HEK293 (cell line): ENCODE measurements around the gene LIME1.

Source experiments
- BCL6B ChIP-seq: fragments of 450-650 bp; formaldehyde crosslinking; IDR thresholded peaks from 2 replicates; pipeline ENCODE4 v1.5.1; 2017; ENCODE audit warnings: missing biosample characterization, missing genetic modification characterization
- CTCF ChIP-seq: fragments of 450-650 bp; formaldehyde crosslinking; IDR thresholded peaks from 2 replicates; pipeline ENCODE4 v1.5.1; 2016; ENCODE audit warnings: missing biosample characterization, missing genetic modification characterization
- GLI4 ChIP-seq: fragments of 450-650 bp; formaldehyde crosslinking; IDR thresholded peaks from 2 replicates; pipeline ENCODE4 v1.5.1; 2016; ENCODE audit warnings: missing biosample characterization, missing genetic modification characterization
- OVOL3 ChIP-seq: fragments of 450-650 bp; formaldehyde crosslinking; IDR thresholded peaks from 2 replicates; pipeline ENCODE4 v1.5.1; 2016; ENCODE audit warnings: missing biosample characterization, missing genetic modification characterization
- RBAK ChIP-seq: fragments of 450-650 bp; formaldehyde crosslinking; IDR thresholded peaks from 2 replicates; pipeline ENCODE4 v1.5.1; 2016; ENCODE audit warnings: missing biosample characterization, missing genetic modification characterization
- REPIN1 ChIP-seq: fragments of 450-650 bp; formaldehyde crosslinking; IDR thresholded peaks from 2 replicates; pipeline ENCODE4 v1.5.1; 2017; ENCODE audit warnings: missing biosample characterization, missing genetic modification characterization, low read depth
- WT1 ChIP-seq: fragments of 450-650 bp; formaldehyde crosslinking; IDR thresholded peaks from 2 replicates; pipeline ENCODE4 v1.5.1; 2016; ENCODE audit warnings: missing biosample characterization, missing genetic modification characterization
- ZBTB10 ChIP-seq: fragments of 450-650 bp; formaldehyde crosslinking; IDR thresholded peaks from 2 replicates; pipeline ENCODE4 v1.5.1; 2016; ENCODE audit warnings: missing biosample characterization, missing genetic modification characterization
- ZBTB20 ChIP-seq: fragments of 450-650 bp; formaldehyde crosslinking; IDR thresholded peaks from 2 replicates; pipeline ENCODE4 v1.5.1; 2016; ENCODE audit warnings: missing biosample characterization, missing genetic modification characterization
- ZFP69B ChIP-seq: fragments of 450-650 bp; formaldehyde crosslinking; IDR thresholded peaks from 2 replicates; pipeline ENCODE4 v1.5.1; 2016; ENCODE audit warnings: missing biosample characterization, missing genetic modification characterization
- ZNF10 ChIP-seq: fragments of 450-650 bp; formaldehyde crosslinking; IDR thresholded peaks from 2 replicates; pipeline ENCODE4 v1.5.1; 2017; ENCODE audit warnings: missing biosample characterization, missing genetic modification characterization
- ZNF112 ChIP-seq: fragments of 450-650 bp; formaldehyde crosslinking; IDR thresholded peaks from 2 replicates; pipeline ENCODE4 v1.5.0; 2017; ENCODE audit warnings: missing biosample characterization, missing genetic modification characterization
- ZNF121 ChIP-seq: fragments of 450-650 bp; formaldehyde crosslinking; IDR thresholded peaks from 2 replicates; pipeline ENCODE4 v1.5.1; 2016; ENCODE audit warnings: missing biosample characterization, missing genetic modification characterization
- ZNF155 ChIP-seq: fragments of 450-650 bp; formaldehyde crosslinking; IDR thresholded peaks from 2 replicates; pipeline ENCODE4 v1.5.1; 2016; ENCODE audit warnings: missing biosample characterization, missing genetic modification characterization
- ZNF16 ChIP-seq: fragments of 450-650 bp; formaldehyde crosslinking; IDR thresholded peaks from 2 replicates; pipeline ENCODE4 v1.5.1; 2016; ENCODE audit warnings: low read depth, missing biosample characterization, missing genetic modification characterization
- ZNF174 ChIP-seq: fragments of 450-650 bp; formaldehyde crosslinking; IDR thresholded peaks from 2 replicates; pipeline ENCODE4 v1.5.0; 2017; ENCODE audit warnings: missing biosample characterization, mild to moderate bottlenecking, missing genetic modification characterization
- ZNF214 ChIP-seq: fragments of 450-650 bp; formaldehyde crosslinking; IDR thresholded peaks from 2 replicates; pipeline ENCODE4 v1.5.1; 2017; ENCODE audit warnings: missing biosample characterization, mild to moderate bottlenecking, missing genetic modification characterization, borderline replicate concordance
- ZNF366 ChIP-seq: fragments of 450-650 bp; formaldehyde crosslinking; conservative IDR thresholded peaks from 2 replicates; pipeline ENCODE4 v1.5.1; 2016; ENCODE audit warnings: missing biosample characterization, missing genetic modification characterization
- ZNF501 ChIP-seq: fragments of 450-650 bp; formaldehyde crosslinking; IDR thresholded peaks from 2 replicates; pipeline ENCODE4 v1.5.1; 2016; ENCODE audit warnings: missing biosample characterization, missing genetic modification characterization
- ZNF555 ChIP-seq: fragments of 450-650 bp; formaldehyde crosslinking; conservative IDR thresholded peaks from 2 replicates; pipeline ENCODE4 v1.5.1; 2017; ENCODE audit warnings: missing biosample characterization, mild to moderate bottlenecking, missing genetic modification characterization, inconsistent platforms
- ZNF623 ChIP-seq: fragments of 450-650 bp; formaldehyde crosslinking; IDR thresholded peaks from 2 replicates; pipeline ENCODE4 v1.5.1; 2016; ENCODE audit warnings: missing biosample characterization, missing genetic modification characterization
- ZNF629 ChIP-seq: fragments of 450-650 bp; formaldehyde crosslinking; IDR thresholded peaks from 2 replicates; pipeline ENCODE4 v1.5.1; 2017; ENCODE audit warnings: missing biosample characterization, missing genetic modification characterization
- ZNF830 ChIP-seq: fragments of 450-650 bp; IDR thresholded peaks from 2 replicates; pipeline ENCODE4 v1.5.0; 2018; ENCODE audit warnings: missing biosample characterization, missing genetic modification characterization, low read depth, mild to moderate bottlenecking, moderate library complexity
- ZNF837 ChIP-seq: fragments of 450-650 bp; formaldehyde crosslinking; IDR thresholded peaks from 2 replicates; pipeline ENCODE4 v1.5.1; 2016; ENCODE audit warnings: missing biosample characterization, missing genetic modification characterization
- ZSCAN23 ChIP-seq: fragments of 450-650 bp; formaldehyde crosslinking; IDR thresholded peaks from 2 replicates; pipeline ENCODE4 v1.5.1; 2016; ENCODE audit warnings: missing biosample characterization, missing genetic modification characterization
- TF ChIP-seq, protein P1 (sequence below): fragments of 450-650 bp; formaldehyde crosslinking; IDR thresholded peaks from 2 replicates; pipeline ENCODE4 v1.5.1; 2016; ENCODE audit warnings: missing biosample characterization, missing genetic modification characterization
- TF ChIP-seq, protein P2 (sequence below): fragments of 450-650 bp; formaldehyde crosslinking; IDR thresholded peaks from 2 replicates; pipeline ENCODE4 v1.5.1; 2016; ENCODE audit warnings: missing biosample characterization, missing genetic modification characterization

Gene LIME1

DNA sequence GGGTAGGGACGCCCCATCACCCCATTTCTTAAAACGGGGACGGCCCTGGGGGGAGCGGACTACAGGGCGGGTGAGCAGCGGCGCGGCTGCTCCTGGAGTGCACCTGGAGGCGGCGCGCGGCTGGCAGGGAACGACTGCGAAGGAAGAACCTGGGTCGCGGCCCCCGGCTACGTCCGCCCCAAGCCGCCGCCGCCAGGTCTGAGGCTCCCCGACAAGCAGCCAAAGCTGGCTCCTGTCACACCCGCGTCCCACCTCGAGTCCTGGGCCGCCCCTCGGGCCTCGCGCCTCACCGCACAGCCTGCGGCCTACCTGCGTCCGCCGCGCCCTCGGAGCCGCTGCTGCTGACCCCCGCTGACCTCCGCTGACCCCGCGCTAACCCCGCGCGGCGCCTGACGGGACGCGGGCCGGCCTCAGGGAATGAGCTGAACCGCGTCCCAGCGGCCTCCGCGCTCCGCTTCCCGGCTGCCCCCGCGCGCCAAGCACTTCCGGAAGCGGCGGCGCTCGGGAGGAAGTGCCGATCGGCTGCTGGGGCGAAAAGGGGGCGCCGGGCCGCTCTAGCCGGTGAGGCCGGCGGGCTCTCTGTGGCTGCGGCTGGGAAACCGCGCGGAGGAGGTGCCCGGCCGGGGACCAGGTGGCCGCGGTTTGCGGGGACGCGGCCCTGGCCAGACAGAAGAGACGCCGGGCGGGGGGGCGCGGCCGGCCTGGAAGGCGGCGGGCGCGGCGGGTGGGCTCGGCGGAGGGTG lies 28.7 kb upstream of the LIME1 start, which contains the start of the genes ARFRP1 and ZGPAT (continued):
- TF ChIP-seq ZNF155 (tag by site-specific recombination) (no peak), ZNF555 (tag by site-specific recombination) (no peak), ZNF629 (no peak), ZBTB20 (tag by site-specific recombination) (peak; percentile 46; the same call in 1 of the 2 replicates), RBAK (tag by site-specific recombination) (no peak), ZBTB10 (peak; percentile 57; the same call in 1 of the 2 replicates), REPIN1 (tag by site-specific recombination) (peak; percentile 70; the same call in 1 of the 2 replicates), ZNF830 (tag by site-specific recombination) (no peak), ZFP69B (no peak; the same call in 1 of the 2 replicates), ZNF501 (tag by site-specific recombination) (no peak), OVOL3 (tag by site-specific recombination) (no peak), ZNF623 (tag by site-specific recombination) (no peak), CTCF (tag by site-specific recombination) (no peak), WT1 (no peak; the same call in 1 of the 2 replicates), ZSCAN23 (tag by site-specific recombination) (no peak), ZNF174 (tag by site-specific recombination) (no peak), ZNF366 (tag by site-specific recombination) (no peak), ZNF16 (tag by site-specific recombination) (no peak), GLI4 (tag by site-specific recombination) (no peak), ZNF214 (tag by site-specific recombination) (no peak), ZNF112 (tag by site-specific recombination) (no peak), ZNF837 (tag by site-specific recombination) (0 out of 2 replicates have a peak, but pooled peaks have one; percentile 55), BCL6B (no peak), ZNF121 (tag by site-specific recombination) (0 out of 2 replicates have a peak, but pooled peaks have one; percentile 44), ZNF10 (tag by site-specific recombination) (no peak)
- TF ChIP-seq, protein P1, sequence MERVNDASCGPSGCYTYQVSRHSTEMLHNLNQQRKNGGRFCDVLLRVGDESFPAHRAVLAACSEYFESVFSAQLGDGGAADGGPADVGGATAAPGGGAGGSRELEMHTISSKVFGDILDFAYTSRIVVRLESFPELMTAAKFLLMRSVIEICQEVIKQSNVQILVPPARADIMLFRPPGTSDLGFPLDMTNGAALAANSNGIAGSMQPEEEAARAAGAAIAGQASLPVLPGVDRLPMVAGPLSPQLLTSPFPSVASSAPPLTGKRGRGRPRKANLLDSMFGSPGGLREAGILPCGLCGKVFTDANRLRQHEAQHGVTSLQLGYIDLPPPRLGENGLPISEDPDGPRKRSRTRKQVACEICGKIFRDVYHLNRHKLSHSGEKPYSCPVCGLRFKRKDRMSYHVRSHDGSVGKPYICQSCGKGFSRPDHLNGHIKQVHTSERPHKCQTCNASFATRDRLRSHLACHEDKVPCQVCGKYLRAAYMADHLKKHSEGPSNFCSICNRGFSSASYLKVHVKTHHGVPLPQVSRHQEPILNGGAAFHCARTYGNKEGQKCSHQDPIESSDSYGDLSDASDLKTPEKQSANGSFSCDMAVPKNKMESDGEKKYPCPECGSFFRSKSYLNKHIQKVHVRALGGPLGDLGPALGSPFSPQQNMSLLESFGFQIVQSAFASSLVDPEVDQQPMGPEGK (tag by site-specific recombination) = peak; percentile 40; the same call in 1 of the 2 replicates
- TF ChIP-seq, protein P2, sequence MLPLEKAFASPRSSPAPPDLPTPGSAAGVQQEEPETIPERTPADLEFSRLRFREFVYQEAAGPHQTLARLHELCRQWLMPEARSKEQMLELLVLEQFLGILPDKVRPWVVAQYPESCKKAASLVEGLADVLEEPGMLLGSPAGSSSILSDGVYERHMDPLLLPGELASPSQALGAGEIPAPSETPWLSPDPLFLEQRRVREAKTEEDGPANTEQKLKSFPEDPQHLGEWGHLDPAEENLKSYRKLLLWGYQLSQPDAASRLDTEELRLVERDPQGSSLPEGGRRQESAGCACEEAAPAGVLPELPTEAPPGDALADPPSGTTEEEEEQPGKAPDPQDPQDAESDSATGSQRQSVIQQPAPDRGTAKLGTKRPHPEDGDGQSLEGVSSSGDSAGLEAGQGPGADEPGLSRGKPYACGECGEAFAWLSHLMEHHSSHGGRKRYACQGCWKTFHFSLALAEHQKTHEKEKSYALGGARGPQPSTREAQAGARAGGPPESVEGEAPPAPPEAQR (tag by site-specific recombination) = no peak
